NOMO-1 (cell line): ENCODE data around the gene EVX1.

Experiments used
- DNase-seq, 2 experiments: peaks; one replicate each; lab custom pipeline; 2025; ENCODE audit not compliant: unreplicated experiment in 2 of 2; lab: John Stamatoyannopoulos, UW

The EVX1 gene

GRCh38 chr7:27204851-27205322 lies 37.7 kb upstream of the EVX1 start:
- no peak for DNase-seq

GRCh38 chr7:27205325-27206280 lies 37.0 kb upstream of the EVX1 start:
- DNase-seq: no peak

GRCh38 chr7:27207348-27207985 lies 35.1 kb upstream of the EVX1 start:
- DNase-seq: no peak

- DNase-seq: no peak
These were observed 33.6 kb upstream of the EVX1 start for GRCh38 chr7:27208998-27209397.

- no peak for DNase-seq
These were observed 32.6 kb upstream of the EVX1 start for GRCh38 chr7:27209933-27210440.

- peak in 1 of 2 experiments; percentile 23 for DNase-seq
These were observed 32.0 kb upstream of the EVX1 start for GRCh38 chr7:27210441-27211083.

GRCh38 chr7:27211084-27211446 lies 31.5 kb upstream of the EVX1 start:
- DNase-seq: no peak

- DNase-seq: no peak
These were observed 30.8 kb upstream of the EVX1 start for GRCh38 chr7:27211764-27212204.

GRCh38 chr7:27212497-27213432 lies 29.8 kb upstream of the EVX1 start:
- DNase-seq: no peak

GRCh38 chr7:27213433-27214238 lies 29.0 kb upstream of the EVX1 start:
- DNase-seq: no peak

GRCh38 chr7:27214239-27214950 lies 28.2 kb upstream of the EVX1 start:
- no peak for DNase-seq

GRCh38 chr7:27215356-27215755 lies 27.2 kb upstream of the EVX1 start:
- DNase-seq: no peak

GRCh38 chr7:27217951-27218350 lies 24.7 kb upstream of the EVX1 start:
- DNase-seq: no peak

GRCh38 chr7:27219821-27220220 lies 22.8 kb upstream of the EVX1 start:
- no peak for DNase-seq

- no peak for DNase-seq
These were observed 22.1 kb upstream of the EVX1 start for GRCh38 chr7:27220440-27220955.

- no peak for DNase-seq
These were observed 21.3 kb upstream of the EVX1 start for GRCh38 chr7:27221201-27221797.

- DNase-seq: no peak
These were observed 18.5 kb upstream of the EVX1 start for GRCh38 chr7:27223941-27224575.
